Hematopoietic multipotent progenitor cell treated with erythropoietin and hydrocortisone succinate and interleukin-3 and kit ligand, for 4 days (in vitro differentiated cells): ENCODE results near the gene LYRM7.
"Not testable (repeated sequence)": the region's sequence is repeated elsewhere in the genome, so short reads cannot be mapped to it uniquely, and the experiment has no call there.

Experiments
- DNase-seq: peaks from one replicate; pipeline ENCODE4 v3.0.0-alpha.2; 2015

LYRM7 gene

GRCh38 chr5:131221888-131222287 is 51.1 kb downstream of the LYRM7 start:
- no peak for DNase-seq

GRCh38 chr5:131222731-131223130 is 52.0 kb downstream of the LYRM7 start:
- no peak for DNase-seq

- no peak for DNase-seq
Observed at GRCh38 chr5:131223751-131224386, 53.1 kb downstream of the LYRM7 start.

GRCh38 chr5:131224387-131225201 is 53.9 kb downstream of the LYRM7 start:
- DNase-seq = peak; percentile 42

- DNase-seq = no peak
Observed at GRCh38 chr5:131225282-131225974, 54.7 kb downstream of the LYRM7 start.

GRCh38 chr5:131226899-131227298 is 56.2 kb downstream of the LYRM7 start:
- no peak for DNase-seq

GRCh38 chr5:131228646-131229045 is 57.9 kb downstream of the LYRM7 start:
- DNase-seq = no peak

- no peak for DNase-seq
Observed at GRCh38 chr5:131229623-131230022, 58.9 kb downstream of the LYRM7 start.

- peak; percentile 46 for DNase-seq
Observed at GRCh38 chr5:131230406-131230805, 59.7 kb downstream of the LYRM7 start.

GRCh38 chr5:131239686-131240085 is 68.9 kb downstream of the LYRM7 start:
- DNase-seq = no peak

- no peak for DNase-seq
Observed at GRCh38 chr5:131242728-131243255, 72.0 kb downstream of the LYRM7 start.

- no peak for DNase-seq
Observed at GRCh38 chr5:131245312-131245711, 74.6 kb downstream of the LYRM7 start.

GRCh38 chr5:131245948-131246347 is 75.2 kb downstream of the LYRM7 start:
- no peak for DNase-seq

- no peak for DNase-seq
Observed at GRCh38 chr5:131246504-131246903, 75.8 kb downstream of the LYRM7 start.

GRCh38 chr5:131250751-131251475 is 80.2 kb downstream of the LYRM7 start:
- no peak for DNase-seq

- peak; percentile 97 for DNase-seq
Observed at GRCh38 chr5:131252824-131253171, 82.1 kb downstream of the LYRM7 start.

GRCh38 chr5:131254025-131254424 is 83.3 kb downstream of the LYRM7 start:
- not testable (repeated sequence) for DNase-seq

- DNase-seq = no peak
Observed at GRCh38 chr5:131254741-131255140, 84.0 kb downstream of the LYRM7 start.
